ENCODE data around the gene ASMTL. TPM values are rescaled to one million over a fixed set of nuclear protein-coding genes. Genes with fewer than 3 reads are reported as not detected.

ASMTL gene
- total and polyA plus RNA-seq, 2 of the 13 experiments (the other 11 are each of a cell fraction or from before 2014, with no cell fraction given), result 5.6 to 16.3 TPM

DNA sequence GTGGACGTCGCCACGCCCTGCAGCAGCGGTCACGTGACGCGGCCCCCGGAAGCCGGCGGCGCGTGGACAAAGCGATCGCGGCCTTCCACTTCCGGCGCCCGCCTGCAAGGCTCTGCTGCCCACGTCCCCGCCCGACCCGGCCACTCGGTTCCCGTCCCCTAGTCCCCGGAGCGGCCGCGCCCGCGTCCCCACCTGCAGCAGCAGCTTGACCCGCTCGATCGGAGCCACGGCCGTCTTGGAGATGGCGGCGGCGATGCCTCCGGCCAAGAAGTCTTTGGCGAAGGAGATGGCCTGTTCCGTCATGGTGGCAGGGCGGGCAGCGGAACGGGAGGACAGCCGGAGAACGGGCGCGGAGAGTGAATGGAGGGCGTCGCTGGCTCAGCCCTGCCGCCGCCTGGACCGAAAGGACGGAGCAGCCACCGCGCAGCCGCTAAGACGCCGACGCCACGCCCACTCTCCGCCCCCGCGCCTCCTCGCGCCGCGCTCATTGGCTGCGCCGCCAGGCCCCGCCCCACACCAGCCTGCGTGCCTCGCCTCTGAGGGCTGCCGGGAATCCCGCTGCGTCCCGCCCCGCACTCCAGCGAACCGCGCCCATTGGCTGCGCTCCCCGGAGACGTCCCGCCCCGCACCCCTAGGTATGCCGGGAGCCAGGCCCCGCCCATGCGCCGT lies 60.9 kb downstream of the ASMTL start, which contains the start of gene SLC25A6 (continued):
- TF ChIP-seq ZNF335 (CRISPR knock-in tag; IDR thresholded peaks at IDR 0.05), result no peak
- TF ChIP-seq, protein P1, sequence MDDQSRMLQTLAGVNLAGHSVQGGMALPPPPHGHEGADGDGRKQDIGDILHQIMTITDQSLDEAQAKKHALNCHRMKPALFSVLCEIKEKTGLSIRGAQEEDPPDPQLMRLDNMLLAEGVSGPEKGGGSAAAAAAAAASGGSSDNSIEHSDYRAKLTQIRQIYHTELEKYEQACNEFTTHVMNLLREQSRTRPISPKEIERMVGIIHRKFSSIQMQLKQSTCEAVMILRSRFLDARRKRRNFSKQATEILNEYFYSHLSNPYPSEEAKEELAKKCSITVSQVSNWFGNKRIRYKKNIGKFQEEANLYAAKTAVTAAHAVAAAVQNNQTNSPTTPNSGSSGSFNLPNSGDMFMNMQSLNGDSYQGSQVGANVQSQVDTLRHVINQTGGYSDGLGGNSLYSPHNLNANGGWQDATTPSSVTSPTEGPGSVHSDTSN (CRISPR knock-in tag; IDR thresholded peaks at IDR 0.05; ENCODE audit: borderline replicate concordance), result no peak
- TF ChIP-seq CEBPB (IDR thresholded peaks at IDR 0.05; ENCODE audit: borderline replicate concordance, low read depth, low read length), result no peak
- TF ChIP-seq SOX6 (IDR thresholded peaks at IDR 0.05), result no peak
- TF ChIP-seq SOX6 (CRISPR knock-in tag; IDR thresholded peaks at IDR 0.05), result peak; percentile 26; the same call in 1 of the 2 replicates
- TF ChIP-seq ZNF18 (CRISPR knock-in tag; IDR thresholded peaks at IDR 0.05; ENCODE audit: insufficient replicate concordance), result peak; percentile 16
- TF ChIP-seq REXO4 (CRISPR knock-in tag; IDR thresholded peaks at IDR 0.05; ENCODE audit: borderline replicate concordance), result no peak
- TF ChIP-seq PHF21A (CRISPR knock-in tag; IDR thresholded peaks at IDR 0.05), result no peak; the same call in 1 of the 2 replicates
- no peak; the same call in 1 of the 2 replicates for TF ChIP-seq GTF3A (CRISPR knock-in tag; conservative IDR thresholded peaks at IDR 0.05)
- no peak for TF ChIP-seq ZNF589 (CRISPR knock-in tag; conservative IDR thresholded peaks at IDR 0.05)
- TF ChIP-seq TBX2 (CRISPR knock-in tag; IDR thresholded peaks at IDR 0.05; ENCODE audit: borderline replicate concordance), result peak; percentile 83
- 0 out of 2 replicates have a peak, but pooled peaks have one; percentile 70 for TF ChIP-seq ZNF879 (CRISPR knock-in tag; IDR thresholded peaks at IDR 0.05)
- peak; percentile 61 for TF ChIP-seq HNF1B (CRISPR knock-in tag; IDR thresholded peaks at IDR 0.05)
- TF ChIP-seq ZBTB1 (CRISPR knock-in tag; IDR thresholded peaks at IDR 0.05; ENCODE audit: borderline replicate concordance), result no peak
- TF ChIP-seq HDAC2 (CRISPR knock-in tag; IDR thresholded peaks at IDR 0.05), result 0 out of 2 replicates have a peak, but pooled peaks have one; percentile 36
- TF ChIP-seq ATF7 (IDR thresholded peaks at IDR 0.05), result no peak
- peak; percentile 45; the same call in 1 of the 2 replicates for TF ChIP-seq ATF7 (CRISPR knock-in tag; IDR thresholded peaks at IDR 0.05)
- TF ChIP-seq MBD4 (IDR thresholded peaks at IDR 0.05; ENCODE audit: borderline replicate concordance, low read length), result no peak
- TF ChIP-seq, protein P2, sequence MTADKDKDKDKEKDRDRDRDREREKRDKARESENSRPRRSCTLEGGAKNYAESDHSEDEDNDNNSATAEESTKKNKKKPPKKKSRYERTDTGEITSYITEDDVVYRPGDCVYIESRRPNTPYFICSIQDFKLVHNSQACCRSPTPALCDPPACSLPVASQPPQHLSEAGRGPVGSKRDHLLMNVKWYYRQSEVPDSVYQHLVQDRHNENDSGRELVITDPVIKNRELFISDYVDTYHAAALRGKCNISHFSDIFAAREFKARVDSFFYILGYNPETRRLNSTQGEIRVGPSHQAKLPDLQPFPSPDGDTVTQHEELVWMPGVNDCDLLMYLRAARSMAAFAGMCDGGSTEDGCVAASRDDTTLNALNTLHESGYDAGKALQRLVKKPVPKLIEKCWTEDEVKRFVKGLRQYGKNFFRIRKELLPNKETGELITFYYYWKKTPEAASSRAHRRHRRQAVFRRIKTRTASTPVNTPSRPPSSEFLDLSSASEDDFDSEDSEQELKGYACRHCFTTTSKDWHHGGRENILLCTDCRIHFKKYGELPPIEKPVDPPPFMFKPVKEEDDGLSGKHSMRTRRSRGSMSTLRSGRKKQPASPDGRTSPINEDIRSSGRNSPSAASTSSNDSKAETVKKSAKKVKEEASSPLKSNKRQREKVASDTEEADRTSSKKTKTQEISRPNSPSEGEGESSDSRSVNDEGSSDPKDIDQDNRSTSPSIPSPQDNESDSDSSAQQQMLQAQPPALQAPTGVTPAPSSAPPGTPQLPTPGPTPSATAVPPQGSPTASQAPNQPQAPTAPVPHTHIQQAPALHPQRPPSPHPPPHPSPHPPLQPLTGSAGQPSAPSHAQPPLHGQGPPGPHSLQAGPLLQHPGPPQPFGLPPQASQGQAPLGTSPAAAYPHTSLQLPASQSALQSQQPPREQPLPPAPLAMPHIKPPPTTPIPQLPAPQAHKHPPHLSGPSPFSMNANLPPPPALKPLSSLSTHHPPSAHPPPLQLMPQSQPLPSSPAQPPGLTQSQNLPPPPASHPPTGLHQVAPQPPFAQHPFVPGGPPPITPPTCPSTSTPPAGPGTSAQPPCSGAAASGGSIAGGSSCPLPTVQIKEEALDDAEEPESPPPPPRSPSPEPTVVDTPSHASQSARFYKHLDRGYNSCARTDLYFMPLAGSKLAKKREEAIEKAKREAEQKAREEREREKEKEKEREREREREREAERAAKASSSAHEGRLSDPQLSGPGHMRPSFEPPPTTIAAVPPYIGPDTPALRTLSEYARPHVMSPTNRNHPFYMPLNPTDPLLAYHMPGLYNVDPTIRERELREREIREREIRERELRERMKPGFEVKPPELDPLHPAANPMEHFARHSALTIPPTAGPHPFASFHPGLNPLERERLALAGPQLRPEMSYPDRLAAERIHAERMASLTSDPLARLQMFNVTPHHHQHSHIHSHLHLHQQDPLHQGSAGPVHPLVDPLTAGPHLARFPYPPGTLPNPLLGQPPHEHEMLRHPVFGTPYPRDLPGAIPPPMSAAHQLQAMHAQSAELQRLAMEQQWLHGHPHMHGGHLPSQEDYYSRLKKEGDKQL (CRISPR knock-in tag; IDR thresholded peaks at IDR 0.05; ENCODE audit: low read depth), result no peak
- no peak for TF ChIP-seq NR2F1 (CRISPR knock-in tag; IDR thresholded peaks at IDR 0.05)
